ENCODE data around the gene VRTN.

The VRTN gene

GRCh38 chr14:74347795-74348100 is 523 bp upstream of the VRTN start:
- no peak for DNase-seq
- H3K36me3 Mint-ChIP-seq (ENCODE audit: low read depth), result no peaks in the 10 kb centered on the region
- H3K9me3 Mint-ChIP-seq, result no peaks in the 10 kb centered on the region
- peaks cover 26% of the 10 kb centered on the region for H3K4me1 Mint-ChIP-seq
- no peak overlapping the region for H3K27ac Mint-ChIP-seq
- peaks cover 26% of the 10 kb centered on the region for H3K27me3 Mint-ChIP-seq (ENCODE audit: low read depth, poor library complexity)
- no peak overlapping the region for H3K4me3 Mint-ChIP-seq
- no peak for TF ChIP-seq CTCF (IDR thresholded peaks at IDR 0.05)

GRCh38 chr14:74348735-74349463 is 628 bp downstream of the VRTN start:
- Mint-ChIP-seq H3K36me3 (ENCODE audit: low read depth) (no peaks in the 10 kb centered on the region), H3K4me1 (peaks cover 26% of the 10 kb centered on the region), H3K27ac (no peak overlapping the region), H3K4me3 (peak overlapping the region; percentile 68), H3K9me3 (no peaks in the 10 kb centered on the region), H3K27me3 (ENCODE audit: low read depth, poor library complexity) (peaks cover 25% of the 10 kb centered on the region)
- TF ChIP-seq CTCF (IDR thresholded peaks at IDR 0.05), result no peak
- DNase-seq, result no peak

- Mint-ChIP-seq H3K9me3 (no peaks in the 10 kb centered on the region), H3K36me3 (ENCODE audit: low read depth) (no peaks in the 10 kb centered on the region), H3K27me3 (ENCODE audit: low read depth, poor library complexity) (peaks cover 25% of the 10 kb centered on the region), H3K27ac (no peak overlapping the region), H3K4me1 (peaks cover 26% of the 10 kb centered on the region), H3K4me3 (no peak overlapping the region)
- no peak for TF ChIP-seq CTCF (IDR thresholded peaks at IDR 0.05)
- no peak for DNase-seq
Observed at GRCh38 chr14:74349757-74350156, 1.5 kb downstream of the VRTN start.

GRCh38 chr14:74350211-74350927 is 2.1 kb downstream of the VRTN start:
- DNase-seq, result no peak
- no peak for TF ChIP-seq CTCF (IDR thresholded peaks at IDR 0.05)
- peaks cover 26% of the 10 kb centered on the region for H3K4me1 Mint-ChIP-seq
- H3K4me3 Mint-ChIP-seq, result no peak overlapping the region
- peaks cover 25% of the 10 kb centered on the region for H3K27me3 Mint-ChIP-seq (ENCODE audit: low read depth, poor library complexity)
- H3K27ac Mint-ChIP-seq, result no peak overlapping the region
- no peaks in the 10 kb centered on the region for H3K9me3 Mint-ChIP-seq
- H3K36me3 Mint-ChIP-seq (ENCODE audit: low read depth), result no peaks in the 10 kb centered on the region

GRCh38 chr14:74350928-74351323 is 2.7 kb downstream of the VRTN start:
- DNase-seq, result no peak
- no peak overlapping the region for H3K4me3 Mint-ChIP-seq
- no peak overlapping the region for H3K27ac Mint-ChIP-seq
- H3K36me3 Mint-ChIP-seq (ENCODE audit: low read depth), result no peaks in the 10 kb centered on the region
- H3K27me3 Mint-ChIP-seq (ENCODE audit: low read depth, poor library complexity), result peaks cover 25% of the 10 kb centered on the region
- no peak for TF ChIP-seq CTCF (IDR thresholded peaks at IDR 0.05)
- peaks cover 26% of the 10 kb centered on the region for H3K4me1 Mint-ChIP-seq
- H3K9me3 Mint-ChIP-seq, result no peaks in the 10 kb centered on the region
